Osteocyte (in vitro differentiated cells): Measurements from ENCODE around the gene CCDC150. TPM values are rescaled to one million over a fixed set of nuclear protein-coding genes. Genes with fewer than 3 reads are reported as not detected.

ENCODE experiments used
- DNase-seq: peaks from one replicate; pipeline ENCODE4 v3.0.0; 2021; ENCODE audit warnings: mixed read lengths; ENCODE audit not compliant: unreplicated experiment; ENCODE audit errors: extremely low spot score
- H3K27ac Mint-ChIP-seq: one replicate; pipeline ENCODE4 v1.8.0; 2021; ENCODE audit warnings: mild to moderate bottlenecking, mixed read lengths; ENCODE audit not compliant: unreplicated experiment
- H3K27me3 Mint-ChIP-seq: one replicate; pipeline ENCODE4 v1.8.0; 2021; ENCODE audit warnings: mixed read lengths; ENCODE audit not compliant: unreplicated experiment
- H3K36me3 Mint-ChIP-seq: one replicate; pipeline ENCODE4 v1.8.0; 2021; ENCODE audit warnings: mixed read lengths; ENCODE audit not compliant: unreplicated experiment
- H3K4me1 Mint-ChIP-seq: one replicate; pipeline ENCODE4 v1.8.0; 2021; ENCODE audit warnings: mixed read lengths; ENCODE audit not compliant: unreplicated experiment
- H3K4me3 Mint-ChIP-seq: one replicate; pipeline ENCODE4 v1.8.0; 2021; ENCODE audit warnings: mild to moderate bottlenecking, moderate library complexity, mixed read lengths; ENCODE audit not compliant: unreplicated experiment
- H3K9me3 Mint-ChIP-seq: one replicate; pipeline ENCODE4 v1.8.0; 2021; ENCODE audit warnings: mixed read lengths; ENCODE audit not compliant: unreplicated experiment
- CTCF ChIP-seq: fragments of 200-600 bp; sonication (generic); IDR thresholded peaks from 2 replicates; pipeline ENCODE4 v1.5.0; 2021; ENCODE audit warnings: antibody characterized with exemption, mild to moderate bottlenecking, moderate library complexity
- total RNA-seq: library from RNA; stranded (reverse); gene quantifications from 2 replicates; pipeline ENCODE4 v1.2.1, GENCODE V29; 2021

Gene CCDC150
- total RNA-seq, 1 donor from 2014 or later: 6.1 TPM

- no peaks in the 10 kb centered on the region for H3K27me3 Mint-ChIP-seq
- peaks cover 53% of the 10 kb centered on the region for H3K9me3 Mint-ChIP-seq
- TF ChIP-seq CTCF: no peak
- H3K4me3 Mint-ChIP-seq: no peak overlapping the region
- no peak overlapping the region for H3K27ac Mint-ChIP-seq
- H3K4me1 Mint-ChIP-seq: no peaks in the 10 kb centered on the region
- H3K36me3 Mint-ChIP-seq: peaks cover 29% of the 10 kb centered on the region
- no peak for DNase-seq
These were observed 12.0 kb downstream of the CCDC150 start for GRCh38 chr2:196651387-196652094.

- TF ChIP-seq CTCF: no peak
- H3K27me3 Mint-ChIP-seq: no peaks in the 10 kb centered on the region
- peaks cover 53% of the 10 kb centered on the region for H3K9me3 Mint-ChIP-seq
- DNase-seq: no peak
- no peaks in the 10 kb centered on the region for H3K4me1 Mint-ChIP-seq
- H3K36me3 Mint-ChIP-seq: peaks cover 29% of the 10 kb centered on the region
- H3K4me3 Mint-ChIP-seq: no peak overlapping the region
- no peak overlapping the region for H3K27ac Mint-ChIP-seq
These were observed 13.4 kb downstream of the CCDC150 start for GRCh38 chr2:196652869-196653268.

- Mint-ChIP-seq H3K27me3 (no peaks in the 10 kb centered on the region), H3K27ac (no peak overlapping the region), H3K9me3 (peaks cover 47% of the 10 kb centered on the region), H3K36me3 (peaks cover 28% of the 10 kb centered on the region), H3K4me3 (no peak overlapping the region), H3K4me1 (no peaks in the 10 kb centered on the region)
- no peak for DNase-seq
- no peak for TF ChIP-seq CTCF
These were observed 14.3 kb downstream of the CCDC150 start for GRCh38 chr2:196653843-196654242.

GRCh38 chr2:196655761-196656160 lies 16.2 kb downstream of the CCDC150 start:
- no peak overlapping the region for H3K27ac Mint-ChIP-seq
- peaks cover 30% of the 10 kb centered on the region for H3K9me3 Mint-ChIP-seq
- no peak for DNase-seq
- no peak overlapping the region for H3K4me3 Mint-ChIP-seq
- H3K27me3 Mint-ChIP-seq: no peaks in the 10 kb centered on the region
- peaks cover 18% of the 10 kb centered on the region for H3K36me3 Mint-ChIP-seq
- peaks cover 6% of the 10 kb centered on the region for H3K4me1 Mint-ChIP-seq
- no peak for TF ChIP-seq CTCF

GRCh38 chr2:196657333-196657732 lies 17.8 kb downstream of the CCDC150 start:
- Mint-ChIP-seq H3K27ac (no peak overlapping the region), H3K27me3 (no peaks in the 10 kb centered on the region), H3K4me3 (no peak overlapping the region), H3K9me3 (peaks cover 15% of the 10 kb centered on the region), H3K4me1 (peaks cover 6% of the 10 kb centered on the region), H3K36me3 (peaks cover 5% of the 10 kb centered on the region)
- DNase-seq: no peak
- no peak for TF ChIP-seq CTCF
